Osteocyte (in vitro differentiated cells): Measurements from ENCODE around the gene IGF2R. TPM values are rescaled to one million over a fixed set of nuclear protein-coding genes. Genes with fewer than 3 reads are reported as not detected.

Experiments used
- DNase-seq: peaks from one replicate; pipeline ENCODE4 v3.0.0; 2021; ENCODE audit warnings: mixed read lengths; ENCODE audit not compliant: unreplicated experiment; ENCODE audit errors: extremely low spot score
- H3K27ac Mint-ChIP-seq: one replicate; pipeline ENCODE4 v1.8.0; 2021; ENCODE audit warnings: mild to moderate bottlenecking, mixed read lengths; ENCODE audit not compliant: unreplicated experiment
- H3K27me3 Mint-ChIP-seq: one replicate; pipeline ENCODE4 v1.8.0; 2021; ENCODE audit warnings: mixed read lengths; ENCODE audit not compliant: unreplicated experiment
- H3K36me3 Mint-ChIP-seq: one replicate; pipeline ENCODE4 v1.8.0; 2021; ENCODE audit warnings: mixed read lengths; ENCODE audit not compliant: unreplicated experiment
- H3K4me1 Mint-ChIP-seq: one replicate; pipeline ENCODE4 v1.8.0; 2021; ENCODE audit warnings: mixed read lengths; ENCODE audit not compliant: unreplicated experiment
- H3K4me3 Mint-ChIP-seq: one replicate; pipeline ENCODE4 v1.8.0; 2021; ENCODE audit warnings: mild to moderate bottlenecking, moderate library complexity, mixed read lengths; ENCODE audit not compliant: unreplicated experiment
- H3K9me3 Mint-ChIP-seq: one replicate; pipeline ENCODE4 v1.8.0; 2021; ENCODE audit warnings: mixed read lengths; ENCODE audit not compliant: unreplicated experiment
- CTCF ChIP-seq: fragments of 200-600 bp; sonication (generic); IDR thresholded peaks from 2 replicates; pipeline ENCODE4 v1.5.0; 2021; ENCODE audit warnings: antibody characterized with exemption, mild to moderate bottlenecking, moderate library complexity
- total RNA-seq: library from RNA; stranded (reverse); gene quantifications from 2 replicates; pipeline ENCODE4 v1.2.1, GENCODE V29; 2021

The IGF2R gene
- total RNA-seq, 1 donor from 2014 or later: 196 TPM

GRCh38 chr6:160007145-160007544 is 38.3 kb downstream of the IGF2R start:
- Mint-ChIP-seq H3K4me3 (no peak overlapping the region), H3K27ac (peak overlapping the region; percentile 19), H3K9me3 (peaks cover 4% of the 10 kb centered on the region), H3K36me3 (peaks cover 25% of the 10 kb centered on the region), H3K27me3 (no peaks in the 10 kb centered on the region), H3K4me1 (peaks cover 23% of the 10 kb centered on the region)
- no peak for TF ChIP-seq CTCF
- no peak for DNase-seq

- H3K27me3 Mint-ChIP-seq: no peaks in the 10 kb centered on the region
- no peak for TF ChIP-seq CTCF
- H3K4me1 Mint-ChIP-seq: peaks cover 23% of the 10 kb centered on the region
- peaks cover 4% of the 10 kb centered on the region for H3K9me3 Mint-ChIP-seq
- no peak overlapping the region for H3K4me3 Mint-ChIP-seq
- peak overlapping the region; percentile 19 for H3K27ac Mint-ChIP-seq
- peaks cover 28% of the 10 kb centered on the region for H3K36me3 Mint-ChIP-seq
- no peak for DNase-seq
Measured at GRCh38 chr6:160007611-160008010, 38.7 kb downstream of the IGF2R start.

- H3K27ac Mint-ChIP-seq: no peak overlapping the region
- peaks cover 4% of the 10 kb centered on the region for H3K9me3 Mint-ChIP-seq
- DNase-seq: no peak
- peaks cover 37% of the 10 kb centered on the region for H3K4me1 Mint-ChIP-seq
- no peaks in the 10 kb centered on the region for H3K27me3 Mint-ChIP-seq
- TF ChIP-seq CTCF: no peak
- peaks cover 36% of the 10 kb centered on the region for H3K36me3 Mint-ChIP-seq
- H3K4me3 Mint-ChIP-seq: no peak overlapping the region
Measured at GRCh38 chr6:160010067-160010466, 41.2 kb downstream of the IGF2R start.

GRCh38 chr6:160013987-160014868 is 45.3 kb downstream of the IGF2R start:
- Mint-ChIP-seq H3K4me3 (no peak overlapping the region), H3K4me1 (peaks cover 17% of the 10 kb centered on the region), H3K9me3 (no peaks in the 10 kb centered on the region), H3K27ac (no peak overlapping the region), H3K36me3 (peaks cover 54% of the 10 kb centered on the region), H3K27me3 (no peaks in the 10 kb centered on the region)
- DNase-seq: no peak
- TF ChIP-seq CTCF: no peak

- H3K27ac Mint-ChIP-seq: no peak overlapping the region
- H3K9me3 Mint-ChIP-seq: no peaks in the 10 kb centered on the region
- DNase-seq: no peak
- TF ChIP-seq CTCF: no peak
- no peak overlapping the region for H3K4me3 Mint-ChIP-seq
- peaks cover 14% of the 10 kb centered on the region for H3K4me1 Mint-ChIP-seq
- peaks cover 54% of the 10 kb centered on the region for H3K36me3 Mint-ChIP-seq
- H3K27me3 Mint-ChIP-seq: no peaks in the 10 kb centered on the region
Measured at GRCh38 chr6:160014869-160015182, 45.9 kb downstream of the IGF2R start.
